Prostate gland (tissue), 2 donors: ENCODE measurements around the gene PALLD. TPM values are rescaled to one million over a fixed set of nuclear protein-coding genes. Genes with fewer than 3 reads are reported as not detected.

ENCODE experiments used
- DNase-seq: peaks from one replicate; pipeline ENCODE4 v3.0.0-alpha.2; 2019; ENCODE audit warnings: low spot score
- H3K27ac ChIP-seq, 2 donors: fragments of 200-600 bp; sonication (generic); 2 replicates each; pipeline ENCODE4 v1.5.1; 2017 to 2019
- H3K27me3 ChIP-seq: fragments of 200-600 bp; sonication (generic); replicated peaks from 2 replicates; pipeline ENCODE4 v1.5.1; 2019; ENCODE audit not compliant: insufficient read depth
- H3K36me3 ChIP-seq, 2 donors: fragments of 200-600 bp; sonication (generic); 1 replicate in 1 of 2; 2 replicates in 1 of 2; pipeline versions ENCODE4 v1.5.1 to v1.8.1; 2017 to 2019
- H3K4me1 ChIP-seq: fragments of 200-600 bp; sonication (generic); replicated peaks from 2 replicates; pipeline ENCODE4 v1.5.1; 2019
- H3K4me3 ChIP-seq, 2 donors: fragments of 200-600 bp; sonication (generic); 2 replicates each; pipeline ENCODE4 v1.5.1; 2017 to 2019
- H3K9me3 ChIP-seq: fragments of 200-600 bp; sonication (generic); 2 replicates; pipeline ENCODE4 v1.5.1; 2017
- POLR2A ChIP-seq: fragments of 450-650 bp; IDR thresholded peaks from one replicate; pipeline ENCODE4 v1.6.1; 2016; ENCODE audit warnings: antibody characterized with exemption, mild to moderate bottlenecking
- POLR2AphosphoS5 ChIP-seq: sonication (generic); formaldehyde crosslinking; IDR thresholded peaks from one replicate; pipeline ENCODE4 v1.6.1; 2017; ENCODE audit warnings: antibody characterized with exemption
- WGBS: methylation state at CpG from one replicate; pipeline ENCODE4 v1.1.5; 2018; 5-methylcytosine and 5-hydroxymethylcytosine counted together
- intact Hi-C: fragments of 100-400 bp; cut with DNase I; formaldehyde crosslinking; loops from one replicate; pipeline ENCODE4 v1.14.2; 2022
- total RNA-seq, 2 donors: library from RNA; depleted of rRNA; stranded (reverse); fragments of >200 nt; gene quantifications; one replicate each; pipeline ENCODE4 v1.1.0, GENCODE V29; 2016
- TF ChIP-seq, protein P1 (sequence below), 4 experiments: fragments of 200-600 bp in 2 of 4; fragments of 450-650 bp in 2 of 4; sonication (generic) in 2 of 4; IDR thresholded peaks; 1 replicate in 3 of 4; 2 replicates in 1 of 4; pipeline ENCODE4 v1.5.1; 2016 to 2019; ENCODE audit warnings: antibody characterized with exemption in 4 of 4, mild to moderate bottlenecking in 2 of 4, moderate library complexity in 2 of 4

Gene PALLD
- total RNA-seq, 2 donors from 2014 or later, result 252 TPM

- intact Hi-C loops, result loop anchor here (2.0 to 5.0 kb wide), 3 partner anchors 43 to 211 kb away; no protein-coding TSS in a partner anchor
- Histone ChIP-seq H3K4me1 (no peaks in the 10 kb centered on the region), H3K4me3 (peak overlapping the region; percentile 24 to 35), H3K27ac (peak overlapping the region; percentile 52 to 57), H3K36me3 (no peaks in the 10 kb centered on the region), H3K9me3 (no peaks in the 10 kb centered on the region), H3K27me3 (no peaks in the 10 kb centered on the region)
- DNase-seq, result peak; percentile 34
- WGBS, result under 1% methylated on average over 55 of the region's 55 CpGs
- no peak for TF ChIP-seq POLR2AphosphoS5
- TF ChIP-seq, protein P1, sequence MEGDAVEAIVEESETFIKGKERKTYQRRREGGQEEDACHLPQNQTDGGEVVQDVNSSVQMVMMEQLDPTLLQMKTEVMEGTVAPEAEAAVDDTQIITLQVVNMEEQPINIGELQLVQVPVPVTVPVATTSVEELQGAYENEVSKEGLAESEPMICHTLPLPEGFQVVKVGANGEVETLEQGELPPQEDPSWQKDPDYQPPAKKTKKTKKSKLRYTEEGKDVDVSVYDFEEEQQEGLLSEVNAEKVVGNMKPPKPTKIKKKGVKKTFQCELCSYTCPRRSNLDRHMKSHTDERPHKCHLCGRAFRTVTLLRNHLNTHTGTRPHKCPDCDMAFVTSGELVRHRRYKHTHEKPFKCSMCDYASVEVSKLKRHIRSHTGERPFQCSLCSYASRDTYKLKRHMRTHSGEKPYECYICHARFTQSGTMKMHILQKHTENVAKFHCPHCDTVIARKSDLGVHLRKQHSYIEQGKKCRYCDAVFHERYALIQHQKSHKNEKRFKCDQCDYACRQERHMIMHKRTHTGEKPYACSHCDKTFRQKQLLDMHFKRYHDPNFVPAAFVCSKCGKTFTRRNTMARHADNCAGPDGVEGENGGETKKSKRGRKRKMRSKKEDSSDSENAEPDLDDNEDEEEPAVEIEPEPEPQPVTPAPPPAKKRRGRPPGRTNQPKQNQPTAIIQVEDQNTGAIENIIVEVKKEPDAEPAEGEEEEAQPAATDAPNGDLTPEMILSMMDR (IDR thresholded peaks at IDR 0.05), result peak in 2 of 4 experiments; percentile 36 to 48
Observed at GRCh38 chr4:168631241-168632162, 134.7 kb downstream of the PALLD start.

GRCh38 chr4:168632301-168632725 lies 135.5 kb downstream of the PALLD start:
- H3K4me3 ChIP-seq, result peak overlapping the region; percentile 24 to 35
- TF ChIP-seq, protein P1 (IDR thresholded peaks at IDR 0.05), result no peak
- TF ChIP-seq POLR2AphosphoS5 (no peak), POLR2A (no peak)
- no peaks in the 10 kb centered on the region for H3K4me1 ChIP-seq
- 11% methylated on average over 6 of the region's 6 CpGs for WGBS
- H3K27ac ChIP-seq, result peak overlapping the region; percentile 52 to 57
- no peaks in the 10 kb centered on the region for H3K9me3 ChIP-seq
- intact Hi-C loops, result loop anchor here (5.0 kb wide), 2 partner anchors 60 to 210 kb away; no protein-coding TSS in a partner anchor
- H3K36me3 ChIP-seq, result no peaks in the 10 kb centered on the region
- no peaks in the 10 kb centered on the region for H3K27me3 ChIP-seq
- DNase-seq, result no peak

- H3K27ac ChIP-seq, result peak overlapping the region in 1 of 2 donors; percentile 52
- H3K4me3 ChIP-seq, result no peak overlapping the region
- TF ChIP-seq POLR2AphosphoS5 (no peak), POLR2A (no peak)
- TF ChIP-seq, protein P1 (IDR thresholded peaks at IDR 0.05), result no peak
- WGBS, result 42% methylated on average over 4 of the region's 4 CpGs
- no peaks in the 10 kb centered on the region for H3K36me3 ChIP-seq
- H3K27me3 ChIP-seq, result no peaks in the 10 kb centered on the region
- no peak for DNase-seq
- no peaks in the 10 kb centered on the region for H3K9me3 ChIP-seq
- no peaks in the 10 kb centered on the region for H3K4me1 ChIP-seq
- intact Hi-C loops, result loop anchor here (5.0 kb wide), 2 partner anchors 59 to 209 kb away; no protein-coding TSS in a partner anchor
Observed at GRCh38 chr4:168633064-168633463, 136.2 kb downstream of the PALLD start.

DNA sequence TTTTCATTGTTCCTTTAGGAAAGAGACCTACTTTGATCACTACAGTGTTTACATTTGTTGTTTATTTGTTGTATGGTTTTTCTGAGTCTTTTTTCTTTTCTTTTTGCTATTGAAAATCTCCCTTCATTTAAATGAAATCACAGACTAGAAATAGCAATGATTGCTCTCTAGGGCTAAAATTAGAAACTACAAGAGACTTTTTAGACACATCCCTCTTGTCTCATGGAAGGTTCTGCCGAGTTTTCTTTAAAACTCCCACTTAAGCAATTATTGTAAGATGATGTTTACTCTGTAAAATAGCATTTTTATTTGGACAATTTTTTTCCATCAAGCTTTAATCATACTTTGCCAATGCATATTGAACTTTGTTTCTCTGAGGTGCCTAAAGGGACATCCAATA lies 136.6 kb downstream of the PALLD start:
- Histone ChIP-seq H3K27ac (peak overlapping the region in 1 of 2 donors; percentile 27), H3K9me3 (no peaks in the 10 kb centered on the region), H3K4me3 (no peak overlapping the region), H3K36me3 (no peaks in the 10 kb centered on the region), H3K4me1 (no peaks in the 10 kb centered on the region), H3K27me3 (no peaks in the 10 kb centered on the region)
- 25% methylated on average over 1 of the region's 1 CpG for WGBS
- intact Hi-C loops, result loop anchor here (5.0 kb wide), 2 partner anchors 59 to 209 kb away; no protein-coding TSS in a partner anchor
- TF ChIP-seq POLR2A (no peak), POLR2AphosphoS5 (no peak)
- TF ChIP-seq, protein P1 (IDR thresholded peaks at IDR 0.05), result no peak
- no peak for DNase-seq
